Measurements from ENCODE around the gene COMMD8. TPM values are rescaled to one million over a fixed set of nuclear protein-coding genes. Genes with fewer than 3 reads are reported as not detected.

The COMMD8 gene
- total RNA-seq, 6 experiments from 2014 or later: 4.5 to 9.2 (median 7.0) TPM

GRCh38 chr4:47500776-47501175 is 37.3 kb upstream of the COMMD8 start:
- ATAC-seq (no peak), DNase-seq (no peak)
- Histone ChIP-seq H3K36me3 (no peaks in the 10 kb centered on the region), H3K9me3 (peaks cover 0 to 2% (median 0%) of the 10 kb centered on the region in 4 donors), H3K4me1 (peaks cover 0 to 12% (median 0%) of the 10 kb centered on the region in 4 donors), H3K4me3 (no peak overlapping the region), H3K27ac (no peak overlapping the region), H3K27me3 (no peaks in the 10 kb centered on the region)
- TF ChIP-seq POLR2A (IDR thresholded peaks at IDR 0.05): no peak
- TF ChIP-seq, protein P1, sequence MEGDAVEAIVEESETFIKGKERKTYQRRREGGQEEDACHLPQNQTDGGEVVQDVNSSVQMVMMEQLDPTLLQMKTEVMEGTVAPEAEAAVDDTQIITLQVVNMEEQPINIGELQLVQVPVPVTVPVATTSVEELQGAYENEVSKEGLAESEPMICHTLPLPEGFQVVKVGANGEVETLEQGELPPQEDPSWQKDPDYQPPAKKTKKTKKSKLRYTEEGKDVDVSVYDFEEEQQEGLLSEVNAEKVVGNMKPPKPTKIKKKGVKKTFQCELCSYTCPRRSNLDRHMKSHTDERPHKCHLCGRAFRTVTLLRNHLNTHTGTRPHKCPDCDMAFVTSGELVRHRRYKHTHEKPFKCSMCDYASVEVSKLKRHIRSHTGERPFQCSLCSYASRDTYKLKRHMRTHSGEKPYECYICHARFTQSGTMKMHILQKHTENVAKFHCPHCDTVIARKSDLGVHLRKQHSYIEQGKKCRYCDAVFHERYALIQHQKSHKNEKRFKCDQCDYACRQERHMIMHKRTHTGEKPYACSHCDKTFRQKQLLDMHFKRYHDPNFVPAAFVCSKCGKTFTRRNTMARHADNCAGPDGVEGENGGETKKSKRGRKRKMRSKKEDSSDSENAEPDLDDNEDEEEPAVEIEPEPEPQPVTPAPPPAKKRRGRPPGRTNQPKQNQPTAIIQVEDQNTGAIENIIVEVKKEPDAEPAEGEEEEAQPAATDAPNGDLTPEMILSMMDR (IDR thresholded peaks at IDR 0.05): no peak
- intact Hi-C loops (cut with DNase I): no loop called here
- WGBS (ENCODE audit: insufficient coverage, low coverage, low lambda C conversion rate, missing lambda C conversion rate): 52% methylated on average over 3 of the region's 3 CpGs

GRCh38 chr4:47499700-47500099 is 36.2 kb upstream of the COMMD8 start:
- Histone ChIP-seq H3K36me3 (no peaks in the 10 kb centered on the region), H3K4me3 (no peak overlapping the region), H3K27ac (no peak overlapping the region), H3K4me1 (peaks cover 0 to 12% (median 0%) of the 10 kb centered on the region in 4 donors), H3K27me3 (no peaks in the 10 kb centered on the region), H3K9me3 (peaks cover 0 to 2% (median 0%) of the 10 kb centered on the region in 4 donors)
- 36% methylated on average over 2 of the region's 2 CpGs for whole genome bisulfite sequencing (ENCODE audit: insufficient coverage, low coverage, low lambda C conversion rate, missing lambda C conversion rate)
- intact Hi-C loops (cut with DNase I): no loop called here
- ATAC-seq (peak in 2 of 4 donors; percentile 43), DNase-seq (no peak)
- TF ChIP-seq POLR2A (IDR thresholded peaks at IDR 0.05): no peak
- TF ChIP-seq, protein P1 (IDR thresholded peaks at IDR 0.05): no peak

- intact Hi-C loops (cut with DNase I): no loop called here
- H3K4me1 ChIP-seq: peaks cover 0 to 12% (median 0%) of the 10 kb centered on the region in 4 donors
Observed at GRCh38 chr4:47498899-47499298, 35.4 kb upstream of the COMMD8 start.

GRCh38 chr4:47494124-47494430 is 30.6 kb upstream of the COMMD8 start:
- H3K27me3 ChIP-seq: no peaks in the 10 kb centered on the region
- no peak for TF ChIP-seq POLR2A (IDR thresholded peaks at IDR 0.05)
- TF ChIP-seq, protein P1 (IDR thresholded peaks at IDR 0.05): no peak
- DNase-seq (no peak), ATAC-seq (no peak)
- WGBS (ENCODE audit: insufficient coverage, low coverage, low lambda C conversion rate, missing lambda C conversion rate): 72% methylated on average over 4 of the region's 4 CpGs
- H3K4me3 ChIP-seq: no peak overlapping the region
- no peaks in the 10 kb centered on the region for H3K36me3 ChIP-seq
- no peak overlapping the region for H3K27ac ChIP-seq
- intact Hi-C loops (cut with DNase I): no loop called here
- peaks cover 0 to 8% (median 0%) of the 10 kb centered on the region in 4 donors for H3K4me1 ChIP-seq
- peaks cover 0 to 2% (median 0%) of the 10 kb centered on the region in 4 donors for H3K9me3 ChIP-seq

More at GRCh38 chr4:47498899-47499298, 35.4 kb upstream of the COMMD8 start:
- WGBS (ENCODE audit: insufficient coverage, low coverage, low lambda C conversion rate, missing lambda C conversion rate): 47% methylated on average over 6 of the region's 6 CpGs
- DNase-seq (no peak), ATAC-seq (peak; percentile 56 to 81 (median 80))
- H3K27me3 ChIP-seq: no peaks in the 10 kb centered on the region
- no peak overlapping the region for H3K4me3 ChIP-seq
- no peak overlapping the region for H3K27ac ChIP-seq
- TF ChIP-seq, protein P1 (IDR thresholded peaks at IDR 0.05): no peak
- TF ChIP-seq POLR2A (IDR thresholded peaks at IDR 0.05): no peak
- H3K9me3 ChIP-seq: peaks cover 0 to 2% (median 0%) of the 10 kb centered on the region in 4 donors
- no peaks in the 10 kb centered on the region for H3K36me3 ChIP-seq
